GM19238 (cell line): ENCODE data around the gene CERKL.

Source experiments
- DNase-seq: peaks from one replicate; pipeline ENCODE4 v3.0.0; 2011; ENCODE audit warnings: low spot score; ENCODE audit not compliant: insufficient read length

The CERKL gene

GRCh38 chr2:181578829-181579228 lies 78.1 kb downstream of the CERKL start:
- no peak for DNase-seq

- DNase-seq = no peak
Measured at GRCh38 chr2:181576431-181576830, 80.5 kb downstream of the CERKL start.

GRCh38 chr2:181575650-181576025 lies 81.3 kb downstream of the CERKL start:
- no peak for DNase-seq

GRCh38 chr2:181575024-181575649 lies 81.8 kb downstream of the CERKL start:
- no peak for DNase-seq

GRCh38 chr2:181574321-181574720 lies 82.6 kb downstream of the CERKL start:
- DNase-seq = no peak

GRCh38 chr2:181573140-181573736 lies 83.7 kb downstream of the CERKL start:
- no peak for DNase-seq

- DNase-seq = no peak
Measured at GRCh38 chr2:181570833-181571661, 85.9 kb downstream of the CERKL start.

GRCh38 chr2:181570059-181570458 lies 86.8 kb downstream of the CERKL start:
- DNase-seq = no peak

GRCh38 chr2:181566334-181567032 lies 90.4 kb downstream of the CERKL start:
- no peak for DNase-seq

- no peak for DNase-seq
Measured at GRCh38 chr2:181563101-181563692, 93.7 kb downstream of the CERKL start.

GRCh38 chr2:181558371-181558770 lies 98.5 kb downstream of the CERKL start:
- DNase-seq = no peak

- DNase-seq = no peak
Measured at GRCh38 chr2:181554061-181554830, 102.7 kb downstream of the CERKL start.

GRCh38 chr2:181553244-181553643 lies 103.7 kb downstream of the CERKL start:
- DNase-seq = no peak

GRCh38 chr2:181552808-181553207 lies 104.1 kb downstream of the CERKL start:
- no peak for DNase-seq

GRCh38 chr2:181546086-181546485 lies 110.8 kb downstream of the CERKL start:
- DNase-seq = no peak

- no peak for DNase-seq
Measured at GRCh38 chr2:181542170-181542569, 114.7 kb downstream of the CERKL start.

GRCh38 chr2:181540421-181540820 lies 116.5 kb downstream of the CERKL start:
- no peak for DNase-seq

GRCh38 chr2:181536730-181537129 lies 120.2 kb downstream of the CERKL start:
- no peak for DNase-seq

GRCh38 chr2:181528441-181528840 lies 128.5 kb downstream of the CERKL start:
- no peak for DNase-seq

GRCh38 chr2:181527058-181527457 lies 129.8 kb downstream of the CERKL start:
- DNase-seq = no peak

GRCh38 chr2:181526014-181526413 lies 130.9 kb downstream of the CERKL start:
- DNase-seq = no peak
